ENCODE measurements around the gene TLL2.

Gene TLL2

GRCh38 chr10:96473866-96474265, 39.9 kb downstream of the TLL2 start:
- H3K4me3 ChIP-seq (ENCODE audit: low read depth in 1 of 2, low read length in 2 of 2) = no peak overlapping the region
- no peaks in the 10 kb centered on the region for H3K9me3 ChIP-seq (ENCODE audit: insufficient read depth, low read length, severe bottlenecking)
- no peak for TF ChIP-seq EZH2 (IDR thresholded peaks at IDR 0.05; ENCODE audit: borderline replicate concordance, low read depth, low read length, severe bottlenecking)
- TF ChIP-seq CTCF (IDR thresholded peaks at IDR 0.05; ENCODE audit: borderline replicate concordance, extremely low read depth, low read length, poor library complexity, severe bottlenecking) = no peak
- no peak overlapping the region for H3K27ac ChIP-seq (ENCODE audit: low read length)
- H4K20me1 ChIP-seq (ENCODE audit: insufficient read depth, low read length) = no peaks in the 10 kb centered on the region; the same call in 1 of the 2 replicates
- DNase-seq = no peak
- no peak overlapping the region for H2AFZ ChIP-seq (ENCODE audit: low read depth, low read length)
- H3K4me1 ChIP-seq (ENCODE audit: insufficient read depth, low read length) = peaks cover 13% of the 10 kb centered on the region
- no peak for ATAC-seq (ENCODE audit: insufficient read depth, low read depth)
- H3K36me3 ChIP-seq (ENCODE audit: insufficient read depth, low read length) = no peaks in the 10 kb centered on the region
- no peak overlapping the region for H3K9ac ChIP-seq (ENCODE audit: low read depth, low read length)
- H3K79me2 ChIP-seq (ENCODE audit: insufficient read depth, low read length) = no peaks in the 10 kb centered on the region
- H3K4me2 ChIP-seq (ENCODE audit: insufficient read depth, low read length) = no peak overlapping the region
- no peaks in the 10 kb centered on the region for H3K27me3 ChIP-seq (ENCODE audit: insufficient read depth, low read length, poor library complexity)

GRCh38 chr10:96470116-96470743, 43.5 kb downstream of the TLL2 start:
- H3K4me3 ChIP-seq (ENCODE audit: low read depth in 1 of 2, low read length in 2 of 2) = no peak overlapping the region
- peaks cover 24% of the 10 kb centered on the region for H3K4me1 ChIP-seq (ENCODE audit: insufficient read depth, low read length)
- no peaks in the 10 kb centered on the region for H3K27me3 ChIP-seq (ENCODE audit: insufficient read depth, low read length, poor library complexity)
- no peak overlapping the region for H3K27ac ChIP-seq (ENCODE audit: low read length)
- DNase-seq = peak; percentile 47
- no peaks in the 10 kb centered on the region for H3K36me3 ChIP-seq (ENCODE audit: insufficient read depth, low read length)
- H3K9ac ChIP-seq (ENCODE audit: low read depth, low read length) = no peak overlapping the region
- peak; percentile 84 for ATAC-seq (ENCODE audit: insufficient read depth, low read depth)
- no peaks in the 10 kb centered on the region for H3K9me3 ChIP-seq (ENCODE audit: insufficient read depth, low read length, severe bottlenecking)
- no peak overlapping the region for H3K4me2 ChIP-seq (ENCODE audit: insufficient read depth, low read length)
- no peaks in the 10 kb centered on the region for H3K79me2 ChIP-seq (ENCODE audit: insufficient read depth, low read length)
- TF ChIP-seq EZH2 (IDR thresholded peaks at IDR 0.05; ENCODE audit: borderline replicate concordance, low read depth, low read length, severe bottlenecking) (no peak), CTCF (IDR thresholded peaks at IDR 0.05; ENCODE audit: borderline replicate concordance, extremely low read depth, low read length, poor library complexity, severe bottlenecking) (peak; percentile 69)
- no peak overlapping the region for H2AFZ ChIP-seq (ENCODE audit: low read depth, low read length)
- no peaks in the 10 kb centered on the region for H4K20me1 ChIP-seq (ENCODE audit: insufficient read depth, low read length)

- Histone ChIP-seq H3K9me3 (ENCODE audit: insufficient read depth, low read length, severe bottlenecking) (no peaks in the 10 kb centered on the region), H3K9ac (ENCODE audit: low read depth, low read length) (no peak overlapping the region), H4K20me1 (ENCODE audit: insufficient read depth, low read length) (no peaks in the 10 kb centered on the region), H3K27me3 (ENCODE audit: insufficient read depth, low read length, poor library complexity) (no peaks in the 10 kb centered on the region), H3K79me2 (ENCODE audit: insufficient read depth, low read length) (no peaks in the 10 kb centered on the region), H3K36me3 (ENCODE audit: insufficient read depth, low read length) (no peaks in the 10 kb centered on the region), H3K27ac (ENCODE audit: low read length) (0 out of 2 replicates have a peak overlapping the region, but pooled peaks have one; percentile 7), H3K4me1 (ENCODE audit: insufficient read depth, low read length) (peaks cover 24% of the 10 kb centered on the region), H2AFZ (ENCODE audit: low read depth, low read length) (no peak overlapping the region), H3K4me3 (ENCODE audit: low read depth in 1 of 2, low read length in 2 of 2) (no peak overlapping the region), H3K4me2 (ENCODE audit: insufficient read depth, low read length) (no peak overlapping the region)
- DNase-seq = peak; percentile 18
- TF ChIP-seq CTCF (IDR thresholded peaks at IDR 0.05; ENCODE audit: borderline replicate concordance, extremely low read depth, low read length, poor library complexity, severe bottlenecking) (no peak), EZH2 (IDR thresholded peaks at IDR 0.05; ENCODE audit: borderline replicate concordance, low read depth, low read length, severe bottlenecking) (no peak)
- peak; percentile 54; the same call in 2 of the 3 replicates for ATAC-seq (ENCODE audit: insufficient read depth, low read depth)
These were observed 44.9 kb downstream of the TLL2 start for GRCh38 chr10:96468845-96469244.
